Hematopoietic multipotent progenitor cell treated with erythropoietin and hydrocortisone succinate and interleukin-3 and kit ligand, for 8 days (in vitro differentiated cells): ENCODE results near the gene KLHDC10.
A peak's percentile ranks its signal among the peaks of the same experiment; 100 is the strongest.
"Not testable (repeated sequence)": the region's sequence is repeated elsewhere in the genome, so short reads cannot be mapped to it uniquely, and the experiment has no call there.

Source experiments
- DNase-seq: peaks from one replicate; pipeline ENCODE4 v3.0.0-alpha.2; 2015

KLHDC10 gene

DNA sequence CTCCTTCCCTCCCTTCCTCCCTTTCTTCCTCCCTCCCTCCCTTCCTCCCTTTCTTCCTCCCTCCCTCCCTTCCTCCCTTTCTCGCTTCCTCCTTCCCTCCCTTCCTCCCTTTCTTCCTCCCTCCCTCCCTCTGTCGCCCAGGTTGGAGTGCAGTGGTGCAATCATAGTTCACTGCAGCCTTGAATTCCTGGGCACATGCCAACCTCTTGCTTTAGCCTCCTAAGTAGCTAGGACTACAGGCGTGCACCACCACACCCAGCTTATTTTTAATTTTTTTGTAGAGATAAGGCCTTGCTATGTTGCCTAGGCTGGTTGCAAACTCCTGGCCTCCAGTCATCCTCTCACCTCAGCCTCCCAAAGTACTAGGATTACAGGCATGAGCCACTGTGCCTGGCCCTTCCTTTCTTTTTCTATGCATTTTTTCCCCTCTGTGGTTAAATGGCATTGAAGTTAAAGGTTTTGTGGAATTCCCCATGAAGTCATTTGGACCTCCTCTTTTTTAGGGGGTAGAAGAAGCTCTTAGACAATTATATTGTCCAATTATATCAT is 9.6 kb downstream of the KLHDC10 start:
- DNase-seq: peak; percentile 41

GRCh38 chr7:130083497-130083896 is 13.2 kb downstream of the KLHDC10 start:
- not testable (repeated sequence) for DNase-seq

DNA sequence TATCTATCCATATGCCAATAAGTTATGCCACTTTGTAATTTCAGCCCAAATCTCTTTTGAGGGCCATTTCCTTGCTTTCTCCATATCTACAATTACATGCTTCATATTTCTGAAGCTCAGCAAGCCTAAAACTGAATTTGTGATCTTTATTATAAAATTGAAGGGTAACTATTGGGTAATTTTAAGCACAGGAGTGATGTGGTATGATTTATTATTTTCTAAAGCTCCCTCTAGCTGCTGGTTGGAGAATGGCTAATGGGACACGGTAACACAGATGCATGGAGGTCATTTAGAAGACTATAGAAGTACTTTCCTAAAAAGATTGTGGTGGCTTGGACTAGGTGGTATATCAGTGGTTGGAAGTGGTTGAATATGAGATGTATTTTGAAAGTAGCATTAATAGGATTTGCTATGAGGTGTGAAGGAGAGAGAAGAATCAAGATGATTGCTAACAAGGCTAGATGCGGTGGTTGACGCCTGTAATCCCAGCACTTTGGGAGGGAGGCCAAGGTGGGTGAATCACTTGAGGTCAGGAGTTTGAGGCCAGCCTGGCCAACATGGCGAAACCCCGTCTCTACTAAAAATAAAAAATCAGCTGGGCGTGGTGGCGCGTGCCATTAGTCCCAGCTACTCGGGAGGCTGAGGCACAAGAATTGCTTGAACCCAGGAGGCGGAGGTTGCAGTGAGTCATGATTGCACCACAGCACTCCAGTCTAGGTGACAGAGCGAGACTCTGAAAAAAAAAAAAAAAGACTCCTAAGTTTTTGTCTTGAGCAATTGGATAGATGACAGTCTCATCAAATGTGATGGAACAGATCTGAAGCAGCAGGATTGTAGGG is 13.9 kb downstream of the KLHDC10 start:
- DNase-seq: peak; percentile 39

GRCh38 chr7:130085235-130085634 is 14.9 kb downstream of the KLHDC10 start:
- DNase-seq: not testable (repeated sequence)

DNA sequence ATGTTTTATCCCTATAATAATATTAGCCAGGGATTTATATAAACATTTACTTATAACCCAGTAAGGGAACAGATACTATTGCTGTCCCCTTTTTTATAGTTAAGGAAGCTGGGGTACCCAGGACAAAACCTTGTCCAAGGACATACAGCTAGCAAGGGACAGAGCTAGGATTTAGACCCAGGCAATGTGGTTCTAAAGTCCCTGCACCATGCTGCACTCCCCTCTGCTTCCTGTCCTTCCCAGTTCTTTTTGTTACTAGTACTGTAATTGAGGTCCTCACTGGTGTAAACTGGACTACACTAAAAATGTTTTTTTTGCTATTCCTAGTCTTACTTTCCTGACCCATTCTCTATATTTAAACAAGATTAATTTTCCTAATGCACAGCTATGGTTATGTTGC is 16.6 kb downstream of the KLHDC10 start:
- no peak for DNase-seq

GRCh38 chr7:130087364-130087763 is 17.0 kb downstream of the KLHDC10 start:
- no peak for DNase-seq

DNA sequence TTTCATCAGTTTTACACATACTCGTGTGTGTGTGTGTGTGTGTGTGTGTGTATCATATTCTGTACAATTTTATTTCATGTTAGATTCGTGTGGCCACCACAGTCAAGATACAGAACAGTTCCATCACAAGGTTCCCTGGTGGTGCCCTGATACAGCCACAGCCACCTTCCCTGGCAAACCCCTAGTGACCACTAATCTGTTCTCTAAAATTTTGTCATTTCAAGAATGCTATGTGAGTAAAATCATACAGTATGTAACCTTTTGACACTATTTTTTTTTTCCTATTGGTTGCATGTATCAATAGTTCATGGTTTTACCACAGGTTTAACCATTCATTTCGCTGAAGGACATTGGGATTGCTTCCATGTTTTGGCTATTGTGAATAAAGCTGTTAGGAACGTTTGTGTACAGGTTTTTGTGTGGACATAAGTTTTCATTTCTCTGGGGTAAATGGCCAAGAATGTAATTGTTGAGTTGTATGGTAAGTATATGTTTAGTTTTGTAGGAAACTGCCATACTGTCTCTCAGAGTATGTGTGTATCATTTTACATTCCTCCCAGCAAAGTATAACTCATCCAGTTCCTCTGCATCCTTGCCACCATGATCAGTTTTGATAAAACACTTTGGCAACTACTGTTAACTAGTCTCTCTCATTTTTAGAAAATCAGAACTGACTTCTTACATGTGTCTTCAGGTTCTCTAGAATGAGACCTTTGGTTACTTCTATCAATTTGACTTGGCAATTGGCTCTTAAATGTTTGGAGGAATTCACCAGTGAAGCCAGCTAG is 20.6 kb downstream of the KLHDC10 start:
- no peak for DNase-seq

DNA sequence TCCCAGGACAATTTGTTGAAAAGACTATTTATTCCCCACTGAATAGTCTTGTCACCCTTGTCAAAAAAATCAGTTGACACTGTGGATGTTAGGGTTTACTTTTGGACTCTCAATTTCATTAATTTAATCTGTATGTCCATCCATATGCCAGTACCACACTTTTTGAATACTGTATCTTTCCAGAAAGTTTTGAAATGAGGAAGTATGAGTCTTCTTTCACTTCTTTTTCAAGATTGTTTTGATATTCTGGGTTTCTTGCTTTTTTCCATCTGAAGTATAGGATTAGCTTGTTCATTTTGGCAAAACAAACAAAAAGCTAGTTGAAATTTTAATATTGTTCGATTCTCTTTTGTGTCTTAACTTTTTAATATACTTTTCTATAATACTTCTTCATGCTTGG is 21.7 kb downstream of the KLHDC10 start:
- no peak for DNase-seq

DNA sequence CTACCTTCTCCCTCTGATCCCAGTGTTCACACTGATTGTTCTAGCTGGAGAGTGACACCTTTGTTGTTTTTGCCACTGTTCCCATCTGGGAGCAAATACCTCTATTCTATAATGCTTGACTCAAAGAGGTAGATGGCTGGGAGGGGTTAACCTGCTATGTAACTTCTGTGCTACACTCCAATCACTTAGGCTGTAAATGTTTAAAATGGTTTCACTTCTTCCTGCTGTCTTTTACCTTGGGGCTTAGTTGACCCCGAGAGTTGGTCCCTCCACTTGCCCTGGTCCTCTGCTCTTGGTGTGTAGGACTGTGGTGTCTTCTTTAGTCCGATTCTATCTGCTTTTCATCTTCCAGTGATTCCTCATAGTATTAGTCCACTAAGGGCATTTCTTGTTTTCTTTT is 22.3 kb downstream of the KLHDC10 start:
- no peak for DNase-seq

DNA sequence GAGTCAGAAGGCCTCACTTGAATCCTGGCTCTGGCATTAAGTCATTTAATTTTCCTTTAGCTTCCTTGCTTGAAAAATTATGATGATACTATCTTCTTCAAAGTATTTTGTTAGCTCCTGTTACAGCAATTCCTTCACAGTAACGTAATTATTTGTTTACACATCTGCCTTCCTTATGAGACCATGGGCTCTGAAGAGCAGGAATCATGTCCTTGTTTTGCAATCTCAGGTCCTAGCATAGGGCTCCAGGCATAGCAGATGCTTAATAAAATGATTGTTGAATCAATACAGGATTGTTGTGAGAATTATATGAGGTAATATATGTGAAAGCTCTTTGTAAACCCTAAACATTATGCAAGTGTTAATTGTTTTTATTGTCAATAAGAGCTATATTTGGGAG is 25.5 kb downstream of the KLHDC10 start:
- DNase-seq: no peak

DNA sequence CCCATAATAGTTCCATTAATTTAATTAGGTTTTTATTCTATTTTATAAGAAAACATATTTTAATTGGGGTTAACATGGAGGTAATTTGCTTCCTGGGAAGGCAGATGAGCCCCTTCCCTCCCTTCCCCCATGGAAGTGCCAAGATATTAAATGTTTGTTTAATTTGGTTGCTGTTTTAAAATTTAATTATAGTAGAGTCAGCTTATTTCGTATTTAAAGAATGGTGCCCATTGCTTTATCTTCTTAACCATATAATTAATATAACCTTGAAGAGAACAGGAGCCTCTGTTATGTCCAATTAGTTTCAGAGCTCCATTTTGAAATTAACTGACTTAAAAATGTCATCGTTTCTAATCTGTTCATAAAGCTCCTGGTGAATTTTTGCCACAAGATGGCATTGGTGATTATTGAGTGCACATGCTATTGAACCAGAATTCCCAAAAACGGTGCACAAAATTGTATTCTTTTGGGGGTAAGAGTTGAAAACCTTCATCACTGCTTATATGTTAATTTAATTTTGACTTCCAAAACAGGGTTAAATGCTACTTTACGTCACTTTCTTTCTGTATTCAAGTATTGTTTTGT is 26.0 kb downstream of the KLHDC10 start:
- no peak for DNase-seq

- no peak for DNase-seq
Measured at GRCh38 chr7:130099331-130099730, 29.0 kb downstream of the KLHDC10 start.

DNA sequence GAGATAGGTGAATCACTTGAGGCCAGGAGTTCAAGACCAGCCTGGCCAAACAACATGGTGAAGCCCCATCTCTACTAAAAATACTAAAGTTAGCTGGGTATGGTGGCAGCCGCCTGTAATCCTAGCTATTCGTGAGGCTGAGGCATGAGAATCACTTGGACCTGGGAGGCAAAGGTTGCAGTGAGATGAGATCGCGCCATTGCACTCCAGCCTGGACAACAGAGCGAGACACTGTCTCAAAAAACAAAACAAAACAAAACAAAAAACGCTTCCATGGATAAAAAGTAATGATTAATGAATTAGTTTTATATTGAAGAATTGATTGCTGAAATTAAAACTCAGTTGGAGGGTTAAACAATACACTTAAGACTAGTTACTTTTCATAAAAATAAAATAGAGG is 32.3 kb downstream of the KLHDC10 start:
- no peak for DNase-seq

DNA sequence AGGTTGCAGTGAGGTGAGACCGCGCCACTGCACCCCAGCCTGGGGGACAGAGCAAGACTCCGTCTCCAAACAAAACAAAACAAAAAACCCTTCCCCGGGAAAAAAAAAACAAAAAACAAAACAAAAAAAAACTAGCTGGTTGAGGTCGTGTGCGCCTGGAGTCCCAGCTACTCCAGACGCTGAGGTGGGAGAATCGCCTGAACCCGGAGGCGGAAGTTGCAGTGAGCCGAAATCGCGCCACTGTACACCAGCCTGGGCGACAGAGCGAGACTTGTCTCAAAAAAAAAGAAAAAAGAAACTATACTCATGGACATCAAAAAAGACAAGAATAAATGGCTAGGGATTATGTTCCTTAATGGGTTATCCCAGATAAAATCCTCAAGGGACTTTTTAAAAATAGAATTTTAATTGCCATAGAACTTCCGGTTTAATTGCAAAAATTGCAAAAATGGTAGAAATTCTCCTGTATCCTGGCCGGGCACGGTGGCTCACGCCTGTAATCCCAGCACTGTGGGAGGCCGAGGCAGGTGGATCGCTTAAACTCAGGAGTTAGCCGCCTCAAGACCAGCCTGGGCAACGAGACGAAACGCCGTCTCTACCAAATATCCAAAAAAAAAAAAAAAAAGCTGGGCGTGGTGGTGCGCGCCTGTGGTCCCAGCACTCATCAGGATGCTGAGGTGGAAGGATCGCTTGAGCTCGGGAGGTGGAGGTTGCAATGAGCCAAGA is 37.8 kb downstream of the KLHDC10 start:
- DNase-seq: no peak

- DNase-seq: no peak
Measured at GRCh38 chr7:130108809-130109208, 38.5 kb downstream of the KLHDC10 start.

DNA sequence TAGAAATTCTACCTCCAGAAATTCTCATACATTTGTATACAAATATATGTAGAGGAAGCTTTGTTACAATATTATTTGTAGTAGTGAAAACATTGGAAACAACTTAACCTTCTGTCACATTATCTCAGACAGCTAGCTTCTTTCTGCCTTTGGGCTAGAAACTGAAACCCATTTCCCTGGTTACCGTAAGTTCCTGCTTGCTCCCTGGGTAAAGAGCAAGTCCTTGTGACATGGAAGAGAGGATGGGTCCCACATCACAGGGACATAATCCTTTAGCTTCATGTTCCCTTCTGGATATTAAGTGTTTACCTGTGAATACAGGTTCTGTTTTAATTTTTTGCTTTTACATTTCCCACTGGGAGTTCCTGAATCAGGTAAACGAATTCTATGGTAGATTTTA is 41.8 kb downstream of the KLHDC10 start:
- DNase-seq: no peak

- no peak for DNase-seq
Measured at GRCh38 chr7:130112662-130113425, 42.5 kb downstream of the KLHDC10 start.

- DNase-seq: not testable (repeated sequence)
Measured at GRCh38 chr7:130113426-130113805, 43.1 kb downstream of the KLHDC10 start.

DNA sequence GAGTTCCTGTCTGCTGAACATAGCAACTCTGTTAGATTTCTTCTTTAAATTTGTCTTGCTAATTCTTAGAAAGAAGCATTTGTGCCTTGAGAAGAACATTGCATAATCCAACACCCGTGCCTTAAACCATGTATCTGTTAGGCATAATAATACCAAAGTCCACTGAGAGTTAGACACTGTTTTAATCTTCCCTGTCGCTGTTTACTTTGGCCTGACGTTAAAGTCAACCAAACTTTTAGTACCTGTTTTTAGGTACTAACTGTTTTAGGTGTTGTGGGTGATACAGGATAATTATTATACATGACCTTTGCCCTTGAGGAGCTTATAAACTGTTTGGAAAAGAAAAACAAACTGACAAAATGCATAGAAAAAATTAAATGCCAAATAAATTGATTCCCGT is 43.6 kb downstream of the KLHDC10 start:
- DNase-seq: no peak

GRCh38 chr7:130114374-130114773 is 44.0 kb downstream of the KLHDC10 start:
- DNase-seq: no peak

DNA sequence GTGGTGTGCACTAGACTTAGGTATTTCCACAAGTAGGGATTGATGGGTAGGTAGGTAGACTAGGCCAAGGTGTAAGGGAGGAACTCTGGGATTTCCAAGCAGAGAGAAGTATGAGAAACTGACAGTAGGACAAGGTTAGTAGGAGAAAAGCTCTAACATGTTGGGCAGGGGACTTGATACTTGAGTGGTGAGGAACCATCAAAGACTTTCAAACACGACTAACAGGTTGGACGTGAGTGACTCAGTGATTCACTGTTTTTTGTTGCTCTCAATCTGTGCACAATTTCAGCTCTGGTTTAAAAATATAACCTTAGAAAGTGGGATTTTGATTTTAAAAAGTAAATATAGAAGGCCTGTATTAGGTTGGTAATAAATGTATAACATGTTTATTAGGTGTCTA is 44.4 kb downstream of the KLHDC10 start:
- DNase-seq: no peak

- DNase-seq: no peak
Measured at GRCh38 chr7:130118294-130118693, 48.0 kb downstream of the KLHDC10 start.
